ENCODE results near the gene ADRA2C. TPM values are rescaled to one million over a fixed set of nuclear protein-coding genes. Genes with fewer than 3 reads are reported as not detected.

The ADRA2C gene
- total RNA-seq, 1 experiment from 2014 or later: 2.4 TPM

GRCh38 chr4:3749081-3749480 lies 17.1 kb upstream of the ADRA2C start:
- Mint-ChIP-seq H3K36me3 (ENCODE audit: insufficient read depth, unreplicated experiment) (no peaks in the 10 kb centered on the region), H3K4me1 (ENCODE audit: low read depth, unreplicated experiment) (no peaks in the 10 kb centered on the region), H3K27ac (ENCODE audit: unreplicated experiment) (no peak overlapping the region), H3K9me3 (ENCODE audit: low read depth, unreplicated experiment) (no peaks in the 10 kb centered on the region), H3K27me3 (ENCODE audit: unreplicated experiment) (peaks cover 69% of the 10 kb centered on the region), H3K4me3 (ENCODE audit: low read depth, unreplicated experiment) (no peak overlapping the region)
- BruUV-seq (replicated peaks): no TSS peak
- CTCF ChIA-PET: interaction anchor here (0.6 kb wide), 1 partner anchor 1012 kb away, joined by 4 read pairs; no protein-coding TSS in a partner anchor
- TF ChIP-seq CTCF (IDR thresholded peaks at IDR 0.05; ENCODE audit: unreplicated experiment): no peak
- intact Hi-C loops (cut with micrococcal nuclease; ENCODE audit: unreplicated experiment): no loop called here
- DNase-seq: no peak

- CTCF ChIA-PET: no interaction called here
- peaks cover 81% of the 10 kb centered on the region for H3K27me3 Mint-ChIP-seq (ENCODE audit: unreplicated experiment)
- BruUV-seq (replicated peaks): no TSS peak
- H3K36me3 Mint-ChIP-seq (ENCODE audit: insufficient read depth, unreplicated experiment): no peaks in the 10 kb centered on the region
- H3K4me3 Mint-ChIP-seq (ENCODE audit: low read depth, unreplicated experiment): no peak overlapping the region
- H3K9me3 Mint-ChIP-seq (ENCODE audit: low read depth, unreplicated experiment): no peaks in the 10 kb centered on the region
- no peaks in the 10 kb centered on the region for H3K4me1 Mint-ChIP-seq (ENCODE audit: low read depth, unreplicated experiment)
- intact Hi-C loops (cut with micrococcal nuclease; ENCODE audit: unreplicated experiment): no loop called here
- DNase-seq: no peak
- no peak for TF ChIP-seq CTCF (IDR thresholded peaks at IDR 0.05; ENCODE audit: unreplicated experiment)
- no peak overlapping the region for H3K27ac Mint-ChIP-seq (ENCODE audit: unreplicated experiment)
These were observed 15.9 kb upstream of the ADRA2C start for GRCh38 chr4:3750334-3750733.

- Mint-ChIP-seq H3K27me3 (ENCODE audit: unreplicated experiment) (peaks cover 92% of the 10 kb centered on the region), H3K27ac (ENCODE audit: unreplicated experiment) (no peak overlapping the region), H3K36me3 (ENCODE audit: insufficient read depth, unreplicated experiment) (no peaks in the 10 kb centered on the region), H3K4me3 (ENCODE audit: low read depth, unreplicated experiment) (no peak overlapping the region), H3K9me3 (ENCODE audit: low read depth, unreplicated experiment) (no peaks in the 10 kb centered on the region), H3K4me1 (ENCODE audit: low read depth, unreplicated experiment) (no peaks in the 10 kb centered on the region)
- CTCF ChIA-PET: no interaction called here
- BruUV-seq (replicated peaks): no TSS peak
- intact Hi-C loops (cut with micrococcal nuclease; ENCODE audit: unreplicated experiment): no loop called here
- no peak for TF ChIP-seq CTCF (IDR thresholded peaks at IDR 0.05; ENCODE audit: unreplicated experiment)
- DNase-seq: no peak
These were observed 14.2 kb upstream of the ADRA2C start for GRCh38 chr4:3752022-3752421.

- BruUV-seq (replicated peaks): no TSS peak
- no peak for TF ChIP-seq CTCF (IDR thresholded peaks at IDR 0.05; ENCODE audit: unreplicated experiment)
- CTCF ChIA-PET: no interaction called here
- Mint-ChIP-seq H3K9me3 (ENCODE audit: low read depth, unreplicated experiment) (no peaks in the 10 kb centered on the region), H3K4me3 (ENCODE audit: low read depth, unreplicated experiment) (no peak overlapping the region), H3K4me1 (ENCODE audit: low read depth, unreplicated experiment) (no peaks in the 10 kb centered on the region), H3K27ac (ENCODE audit: unreplicated experiment) (no peak overlapping the region), H3K27me3 (ENCODE audit: unreplicated experiment) (peaks cover 85% of the 10 kb centered on the region), H3K36me3 (ENCODE audit: insufficient read depth, unreplicated experiment) (no peaks in the 10 kb centered on the region)
- intact Hi-C loops (cut with micrococcal nuclease; ENCODE audit: unreplicated experiment): no loop called here
- DNase-seq: no peak
These were observed 12.3 kb upstream of the ADRA2C start for GRCh38 chr4:3753726-3754412.

All from Calu3 (cell line).